ENCODE results near the gene EPO.

DNA sequence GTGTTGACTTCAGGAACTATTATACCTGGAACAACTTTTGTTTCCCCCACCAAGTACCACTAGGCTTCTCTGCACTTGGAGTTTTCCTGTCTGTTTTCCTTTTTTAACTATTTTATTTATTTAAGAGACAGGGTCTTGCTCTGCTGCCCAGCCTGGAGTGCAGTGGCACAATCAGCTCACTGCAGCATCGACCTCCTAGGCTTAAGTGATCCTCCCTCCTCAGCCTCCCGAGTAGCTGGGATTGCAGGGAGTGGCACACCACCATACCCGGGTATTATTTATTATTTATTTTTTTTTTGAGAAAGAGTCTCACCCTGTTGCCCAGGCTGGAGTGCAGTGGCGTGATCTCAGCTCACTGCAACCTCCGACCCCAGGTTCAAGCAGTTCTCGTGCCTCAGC lies 24.1 kb upstream of the EPO start:
- TF ChIP-seq, protein P1, sequence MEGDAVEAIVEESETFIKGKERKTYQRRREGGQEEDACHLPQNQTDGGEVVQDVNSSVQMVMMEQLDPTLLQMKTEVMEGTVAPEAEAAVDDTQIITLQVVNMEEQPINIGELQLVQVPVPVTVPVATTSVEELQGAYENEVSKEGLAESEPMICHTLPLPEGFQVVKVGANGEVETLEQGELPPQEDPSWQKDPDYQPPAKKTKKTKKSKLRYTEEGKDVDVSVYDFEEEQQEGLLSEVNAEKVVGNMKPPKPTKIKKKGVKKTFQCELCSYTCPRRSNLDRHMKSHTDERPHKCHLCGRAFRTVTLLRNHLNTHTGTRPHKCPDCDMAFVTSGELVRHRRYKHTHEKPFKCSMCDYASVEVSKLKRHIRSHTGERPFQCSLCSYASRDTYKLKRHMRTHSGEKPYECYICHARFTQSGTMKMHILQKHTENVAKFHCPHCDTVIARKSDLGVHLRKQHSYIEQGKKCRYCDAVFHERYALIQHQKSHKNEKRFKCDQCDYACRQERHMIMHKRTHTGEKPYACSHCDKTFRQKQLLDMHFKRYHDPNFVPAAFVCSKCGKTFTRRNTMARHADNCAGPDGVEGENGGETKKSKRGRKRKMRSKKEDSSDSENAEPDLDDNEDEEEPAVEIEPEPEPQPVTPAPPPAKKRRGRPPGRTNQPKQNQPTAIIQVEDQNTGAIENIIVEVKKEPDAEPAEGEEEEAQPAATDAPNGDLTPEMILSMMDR (conservative IDR thresholded peaks at IDR 0.05), result no peak
- no peak for TF ChIP-seq ZFX (IDR thresholded peaks at IDR 0.05)
